GM21786 (cell line): ENCODE data around the gene QRSL1.
"Not testable (repeated sequence)": the region's sequence is repeated elsewhere in the genome, so short reads cannot be mapped to it uniquely, and the experiment has no call there.

Experiments
- ATAC-seq: cut with Tn5 transposase; IDR thresholded peaks from one replicate; pipeline ENCODE4 v1.9.1; 2021; ENCODE audit not compliant: unreplicated experiment

The QRSL1 gene, protein sequence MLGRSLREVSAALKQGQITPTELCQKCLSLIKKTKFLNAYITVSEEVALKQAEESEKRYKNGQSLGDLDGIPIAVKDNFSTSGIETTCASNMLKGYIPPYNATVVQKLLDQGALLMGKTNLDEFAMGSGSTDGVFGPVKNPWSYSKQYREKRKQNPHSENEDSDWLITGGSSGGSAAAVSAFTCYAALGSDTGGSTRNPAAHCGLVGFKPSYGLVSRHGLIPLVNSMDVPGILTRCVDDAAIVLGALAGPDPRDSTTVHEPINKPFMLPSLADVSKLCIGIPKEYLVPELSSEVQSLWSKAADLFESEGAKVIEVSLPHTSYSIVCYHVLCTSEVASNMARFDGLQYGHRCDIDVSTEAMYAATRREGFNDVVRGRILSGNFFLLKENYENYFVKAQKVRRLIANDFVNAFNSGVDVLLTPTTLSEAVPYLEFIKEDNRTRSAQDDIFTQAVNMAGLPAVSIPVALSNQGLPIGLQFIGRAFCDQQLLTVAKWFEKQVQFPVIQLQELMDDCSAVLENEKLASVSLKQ

DNA sequence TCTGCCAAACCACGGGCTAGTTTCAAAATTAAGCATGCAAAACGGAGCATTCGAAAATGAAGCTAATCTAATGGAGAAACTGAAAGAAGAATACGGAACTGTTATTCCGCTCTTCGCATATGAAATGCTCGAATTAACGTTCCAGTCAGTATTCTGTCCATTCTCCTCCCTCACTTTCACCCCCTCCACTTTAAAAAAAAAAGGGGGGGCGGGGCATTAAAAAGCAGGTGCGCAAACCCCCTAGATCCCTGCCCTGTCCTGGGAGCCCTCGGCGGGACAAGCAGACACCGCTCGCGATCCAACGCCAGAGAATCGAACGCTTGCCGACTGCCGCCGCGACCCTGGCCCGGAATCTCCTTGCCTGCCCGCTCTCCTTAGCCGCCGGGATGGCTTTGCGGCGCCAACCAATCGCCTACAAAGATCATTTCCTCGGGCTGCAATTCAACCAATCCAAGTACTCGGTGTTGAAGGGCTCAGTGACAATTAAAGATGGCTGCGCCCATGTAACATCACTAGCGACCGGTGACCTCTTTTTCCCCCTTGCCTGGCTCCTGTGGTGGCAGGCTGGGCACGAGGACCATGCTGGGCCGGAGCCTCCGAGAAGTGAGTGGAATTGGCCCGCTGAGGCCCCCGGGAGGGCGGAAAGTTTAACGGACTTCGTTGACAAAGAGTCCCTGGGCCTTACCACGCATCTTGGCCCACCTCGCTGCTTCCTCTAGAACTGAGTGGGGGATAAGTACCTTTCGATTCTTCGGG, at the start of gene QRSL1, which contains the start of gene RTN4IP1:
QRSL1 (plus strand) TSS at position 476 of the 756 bp plus-strand sequence; CDS start at position 580, 104 bp downstream.
RTN4IP1 (minus strand) TSS at position 396 of the 756 bp plus-strand sequence. CDS start 477 bp downstream, outside the sequence.
- peak; percentile 67 for ATAC-seq

- ATAC-seq: no peak
Observed at GRCh38 chr6:106581468-106581867, 47.9 kb upstream of the QRSL1 start.

DNA sequence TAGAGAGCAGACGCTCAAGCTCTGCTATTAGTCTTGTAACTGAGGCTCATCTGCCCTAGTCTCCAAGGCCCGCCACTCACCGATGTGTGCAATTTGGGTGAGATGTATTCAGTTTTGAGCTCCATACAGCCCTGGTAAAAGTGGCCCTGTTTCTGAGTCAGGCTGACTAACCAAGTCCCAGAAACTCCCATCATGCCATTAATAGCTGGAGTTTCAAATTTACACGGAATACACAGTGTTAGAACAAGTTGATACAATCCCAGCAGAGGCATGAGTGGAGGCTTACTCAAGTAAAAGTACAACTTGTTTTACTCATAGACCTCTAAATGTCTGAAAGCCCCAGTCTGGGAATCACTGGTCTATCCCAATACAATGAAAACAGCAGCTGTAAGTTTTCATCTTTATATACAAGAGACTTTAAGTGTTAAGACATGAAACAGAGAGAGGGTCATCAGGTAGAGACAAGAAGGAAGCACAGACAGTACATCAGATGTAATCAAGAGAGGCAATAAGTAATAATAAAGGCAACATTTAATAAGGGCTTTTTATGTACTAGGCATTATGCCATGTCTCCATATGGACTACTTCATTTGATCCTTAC, 42.5 kb upstream of the QRSL1 start:
- ATAC-seq: no peak

GRCh38 chr6:106588937-106589336, 40.4 kb upstream of the QRSL1 start:
- not testable (repeated sequence) for ATAC-seq

DNA sequence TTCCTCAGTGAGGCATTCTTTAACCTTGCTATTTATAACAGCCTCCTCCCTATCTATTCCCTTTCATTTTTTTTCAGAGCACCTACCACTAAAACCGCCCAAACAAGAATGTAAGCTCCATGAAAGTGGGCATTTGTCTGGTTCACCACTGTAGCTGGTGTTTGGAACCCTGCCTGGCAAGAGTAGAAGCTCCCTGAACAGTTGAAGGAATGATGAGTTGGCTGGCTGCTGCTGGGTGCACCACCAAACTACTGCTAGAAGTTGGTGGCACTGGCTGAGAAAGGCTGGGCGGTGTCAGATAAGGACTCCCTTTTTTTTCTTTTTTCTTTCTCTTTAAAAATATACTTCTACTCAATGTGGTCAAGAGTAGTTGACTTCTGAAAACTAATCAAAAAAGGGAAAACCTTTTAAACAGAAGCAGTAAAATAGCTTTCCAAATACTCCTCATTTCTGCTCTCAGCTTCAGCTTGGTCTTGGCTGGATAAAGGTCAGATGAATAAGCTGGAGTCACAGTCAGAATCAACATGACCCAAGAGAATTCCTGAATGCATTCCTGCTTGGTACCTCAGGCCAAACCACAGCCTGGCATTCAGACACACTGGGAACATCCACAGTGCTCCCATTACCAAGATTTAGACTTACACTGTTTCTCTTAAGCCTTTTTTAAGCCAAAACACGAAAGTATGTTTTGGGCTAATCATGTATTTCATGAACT, 38.1 kb upstream of the QRSL1 start:
- no peak for ATAC-seq

DNA sequence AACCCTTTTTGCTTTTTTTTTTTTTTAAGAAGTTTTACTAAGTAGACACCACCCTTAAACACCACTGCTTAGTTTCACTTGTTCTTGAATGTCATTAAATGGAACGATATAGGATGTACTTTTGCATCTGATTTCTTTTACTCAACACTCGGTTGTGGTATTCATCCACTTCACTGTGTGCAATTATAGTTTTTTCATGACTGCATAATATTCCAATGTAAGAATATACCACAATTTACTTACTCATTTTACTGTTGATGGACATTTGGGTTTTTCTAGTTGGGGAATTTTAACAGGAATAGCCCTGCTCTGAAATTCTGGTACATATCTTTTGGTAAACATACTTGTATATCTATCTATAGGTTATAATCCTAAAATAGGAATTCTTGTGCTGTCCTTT, 29.9 kb upstream of the QRSL1 start:
- ATAC-seq: no peak

DNA sequence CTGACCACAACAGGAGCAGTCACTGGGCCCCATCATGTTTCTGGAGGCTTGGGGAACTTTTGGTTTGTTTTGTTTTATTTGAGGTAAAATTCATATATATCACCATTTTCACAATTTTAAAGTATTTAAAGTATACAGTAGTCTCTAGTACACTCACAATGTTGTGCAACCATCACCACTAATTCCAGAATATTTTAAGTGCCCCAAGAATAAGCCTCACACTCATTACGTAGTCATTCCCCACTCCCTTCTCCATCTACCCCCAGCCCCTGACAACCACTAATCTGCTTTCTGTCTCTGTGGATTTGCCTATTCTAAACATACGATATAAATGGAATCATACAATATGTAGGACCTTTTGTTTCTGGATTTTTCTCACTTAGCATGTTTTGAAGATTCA, 29.0 kb upstream of the QRSL1 start:
- ATAC-seq: no peak

GRCh38 chr6:106608080-106608668, 21.2 kb upstream of the QRSL1 start:
- ATAC-seq: peak; percentile 68

DNA sequence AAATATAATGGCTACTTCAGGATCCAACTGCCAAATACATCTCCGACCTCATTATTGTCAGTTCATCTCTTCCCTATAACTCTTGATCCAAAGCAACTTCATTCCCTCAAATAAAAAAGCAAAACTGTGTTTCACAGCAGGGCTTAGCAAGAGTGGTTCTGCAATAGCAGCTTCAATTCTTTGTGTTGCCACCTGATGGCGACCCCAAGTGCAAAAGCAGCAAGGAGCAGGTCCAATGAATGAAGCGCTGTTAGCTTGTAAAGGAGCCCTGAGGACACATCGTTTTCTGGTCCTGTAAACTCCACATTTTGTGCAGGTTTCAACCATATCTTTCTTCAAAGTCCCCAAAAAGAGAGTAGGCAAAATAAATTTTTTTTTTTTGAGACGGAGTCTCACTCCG, 19.7 kb upstream of the QRSL1 start:
- peak; percentile 51 for ATAC-seq

GRCh38 chr6:106611030-106611429, 18.3 kb upstream of the QRSL1 start:
- ATAC-seq: no peak

- no peak for ATAC-seq
Observed at GRCh38 chr6:106612671-106613416, 16.5 kb upstream of the QRSL1 start.

DNA sequence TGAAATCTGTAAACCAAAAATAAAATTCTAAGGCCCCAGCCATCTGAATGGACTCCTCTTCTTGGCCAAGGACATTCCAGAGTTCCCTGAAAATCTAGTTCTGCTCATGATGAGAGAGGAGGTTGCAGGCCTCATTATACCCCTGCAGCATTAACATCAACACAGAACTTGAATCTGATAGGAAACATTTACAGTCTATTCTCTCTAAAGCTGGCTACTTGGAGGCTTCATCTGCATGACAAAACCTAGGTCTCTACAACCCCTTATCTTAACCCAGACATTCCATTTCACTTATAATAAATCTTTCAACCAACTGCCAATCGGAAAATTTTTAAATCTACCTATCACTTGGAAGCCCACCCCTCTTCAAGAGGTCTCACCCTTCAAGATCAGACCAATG, 15.8 kb upstream of the QRSL1 start:
- no peak for ATAC-seq

- no peak for ATAC-seq
Observed at GRCh38 chr6:106614166-106614565, 15.2 kb upstream of the QRSL1 start.

DNA sequence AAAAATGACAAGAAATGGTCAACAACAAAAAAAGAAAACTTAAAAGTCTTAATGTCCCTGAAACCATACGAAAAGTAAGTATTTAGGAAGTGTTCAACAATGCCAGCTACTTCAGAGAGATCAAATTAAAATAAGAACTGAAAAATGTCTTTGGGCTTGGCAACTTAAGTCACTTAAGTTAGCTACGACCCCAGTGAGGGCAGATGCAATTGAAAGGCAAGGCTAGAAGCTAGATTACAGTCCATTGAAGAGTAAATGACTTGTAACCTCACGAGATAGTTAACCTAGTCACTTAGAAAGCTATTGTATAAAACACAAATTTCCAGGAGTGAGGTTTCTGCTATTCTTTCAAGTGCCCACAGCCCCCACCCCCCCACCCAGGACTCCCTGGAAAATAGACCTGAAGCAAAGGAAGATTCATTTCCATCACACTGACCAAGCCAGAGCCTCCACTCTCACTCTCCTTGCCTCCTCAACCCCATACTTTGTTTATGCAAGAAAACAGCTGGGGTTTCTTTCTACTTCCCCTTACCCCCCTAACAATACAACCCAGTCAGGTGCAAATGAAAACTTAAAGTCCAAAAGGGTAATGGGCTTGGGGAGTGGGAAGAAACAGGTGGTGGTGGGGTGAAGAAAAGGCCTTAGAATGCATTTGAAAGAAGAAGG, 14.7 kb upstream of the QRSL1 start:
- ATAC-seq: no peak

DNA sequence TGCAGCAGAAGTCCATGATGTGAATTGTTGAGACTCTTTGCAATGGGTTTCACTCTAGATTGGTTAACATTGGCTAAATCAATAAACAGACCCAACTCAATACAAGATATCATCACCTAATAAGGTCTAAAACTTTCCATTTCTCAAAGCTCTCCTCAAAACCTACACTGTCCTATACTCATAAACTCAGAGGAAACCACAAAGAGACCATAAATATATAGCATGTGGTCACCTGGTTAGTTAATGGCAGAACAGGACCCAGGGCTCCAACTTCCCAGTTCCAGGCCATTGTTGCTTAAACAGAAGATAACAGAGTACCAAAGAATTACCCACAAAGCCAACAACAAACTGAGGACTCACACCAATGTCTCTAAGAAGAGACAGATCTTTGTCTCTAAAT, 12.1 kb upstream of the QRSL1 start:
- peak; percentile 79 for ATAC-seq

DNA sequence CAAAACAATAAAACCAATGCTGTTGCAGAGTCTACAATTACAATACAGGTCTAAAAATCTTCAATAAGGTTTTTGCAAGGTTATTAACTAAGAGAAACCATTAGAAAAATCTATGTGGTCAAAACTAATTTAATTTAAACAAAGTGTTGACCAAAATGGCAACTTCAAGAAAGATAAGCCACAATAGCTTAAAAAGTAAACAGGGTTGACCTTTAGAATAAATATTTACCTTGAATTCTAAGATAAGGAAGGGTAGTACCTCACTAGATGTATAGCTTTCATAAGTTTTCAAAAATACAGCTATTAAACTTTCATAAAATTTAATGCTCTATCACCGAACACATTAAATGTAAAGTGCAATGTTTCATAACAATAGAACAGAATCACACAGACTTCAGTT, 11.5 kb upstream of the QRSL1 start:
- ATAC-seq: no peak

DNA sequence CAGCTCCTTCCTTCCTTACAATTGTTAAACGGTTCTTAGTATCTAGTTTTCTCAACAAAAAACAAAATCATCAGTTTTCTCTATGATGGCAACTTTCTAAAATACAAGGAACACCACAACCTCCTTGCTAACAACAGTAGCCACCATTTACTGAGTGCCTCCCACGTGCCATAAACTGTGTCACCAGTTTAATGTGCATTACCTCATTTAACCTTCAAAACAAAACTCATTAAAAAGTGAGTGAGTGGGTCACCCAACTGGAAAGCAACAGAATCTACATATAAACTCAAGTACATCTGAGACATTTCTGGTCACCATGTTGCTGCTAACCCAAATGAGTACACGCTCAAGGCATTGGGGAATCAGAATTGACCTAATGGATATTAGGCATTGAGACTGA, 11.1 kb upstream of the QRSL1 start:
- no peak for ATAC-seq

DNA sequence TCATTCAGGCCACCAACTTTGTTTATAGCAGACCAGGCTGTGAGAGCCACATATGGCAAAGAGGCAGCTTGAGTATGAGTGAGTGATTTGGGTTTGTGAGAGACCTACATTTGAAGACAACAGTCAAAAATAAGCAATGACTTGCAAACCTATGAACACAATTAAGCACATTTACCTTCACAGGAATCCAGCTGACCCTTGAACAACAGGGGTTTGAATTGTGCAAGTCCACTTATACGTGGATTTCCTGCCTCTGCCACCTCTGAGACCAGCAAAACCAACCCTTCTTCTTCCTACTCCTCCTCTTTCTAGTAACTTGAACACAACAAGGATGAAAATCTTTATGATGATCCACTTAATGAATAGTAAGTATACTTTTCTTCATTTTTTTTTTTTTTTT, 10.2 kb upstream of the QRSL1 start:
- no peak for ATAC-seq
